ENCODE data around the gene SOX2.

GRCh38 chr3:181713280-181713647 lies 1.5 kb downstream of the SOX2 start:
- TF ChIP-seq PATZ1 (CRISPR knock-in tag; IDR thresholded peaks at IDR 0.05; ENCODE audit: borderline replicate concordance) (no peak), ZC3H10 (CRISPR knock-in tag; IDR thresholded peaks at IDR 0.05) (no peak), BACH2 (CRISPR knock-in tag; IDR thresholded peaks at IDR 0.05; ENCODE audit: borderline replicate concordance) (no peak), CREB5 (CRISPR knock-in tag; IDR thresholded peaks at IDR 0.05; ENCODE audit: low read depth) (no peak)
